Cardiac fibroblast (primary cell): ENCODE measurements around the gene A1BG.
"Not testable (repeated sequence)": the region's sequence is repeated elsewhere in the genome, so short reads cannot be mapped to it uniquely, and the experiment has no call there.

Experiments
- DNase-seq, 2 donors: peaks; one replicate each; pipeline versions ENCODE4 v3.0.0 to v3.0.0-alpha.2; 2010; ENCODE audit warnings: low read depth in 2 of 2
- H3K4me3 ChIP-seq, 2 donors: replicated peaks in 1 of 2; 1 replicate in 1 of 2; 2 replicates in 1 of 2; pipeline ENCODE4 v1.5.1; 2011; ENCODE audit warnings: low read depth in 2 of 2, low read length in 2 of 2, mild to moderate bottlenecking in 2 of 2, moderate library complexity in 1 of 2
- CTCF ChIP-seq: IDR thresholded peaks from one replicate; pipeline ENCODE4 v1.5.1; 2011; ENCODE audit warnings: low read depth, mild to moderate bottlenecking, low read length, inconsistent platforms

The A1BG gene

DNA sequence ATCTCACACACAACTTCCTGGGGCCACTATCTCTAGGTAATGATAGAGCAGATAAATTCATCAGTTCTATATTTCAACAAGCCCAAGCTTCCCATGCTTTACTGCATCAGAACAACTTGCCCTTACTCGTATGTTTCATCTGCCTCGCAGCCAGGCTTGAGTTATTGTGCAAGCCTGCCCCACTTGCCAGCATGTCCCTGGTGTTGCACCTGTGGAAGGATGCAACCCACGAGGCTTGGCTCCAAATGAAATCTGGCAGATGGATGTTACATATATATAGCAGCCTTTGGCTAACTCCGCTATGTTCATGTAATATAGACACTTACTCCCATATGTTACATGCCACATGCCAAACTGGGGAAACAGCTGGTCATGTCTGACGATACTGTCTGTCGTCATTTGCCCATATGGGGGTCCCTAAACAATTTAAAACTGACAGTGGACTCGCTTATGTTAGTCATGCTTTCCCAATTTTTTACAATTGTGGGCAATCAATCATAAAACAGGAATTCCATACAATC is 41.9 kb downstream of the A1BG start:
- no peak for DNase-seq
- TF ChIP-seq CTCF: no peak
- H3K4me3 ChIP-seq: no peak overlapping the region

- DNase-seq: peak; percentile 31 to 45
- H3K4me3 ChIP-seq: not testable (repeated sequence)
- TF ChIP-seq CTCF: peak; percentile 29
Measured at GRCh38 chr19:58310685-58311084, 42.6 kb downstream of the A1BG start.

- DNase-seq: no peak
- H3K4me3 ChIP-seq: no peak overlapping the region
- no peak for TF ChIP-seq CTCF
Measured at GRCh38 chr19:58307736-58308135, 45.6 kb downstream of the A1BG start.

- TF ChIP-seq CTCF: no peak
- peak overlapping the region; percentile 91 to 98 for H3K4me3 ChIP-seq
- DNase-seq: peak in 1 of 2 donors; percentile 16
Measured at GRCh38 chr19:58305932-58306323, 47.4 kb downstream of the A1BG start.

GRCh38 chr19:58305065-58305931 is 48.0 kb downstream of the A1BG start, which contains the start of gene ERVK3-1:
Gene ERVK3-1 (plus strand): TSS chr19:58305377. CDS start chr19:58312169, 6,792 bp downstream.
- peak; percentile 98 to 99 for DNase-seq
- H3K4me3 ChIP-seq: peak within 1 kb of the TSS; percentile 91 to 98
- no peak for TF ChIP-seq CTCF

- TF ChIP-seq CTCF: no peak
- no peak for DNase-seq
- H3K4me3 ChIP-seq: peak overlapping the region; percentile 91 to 98
Measured at GRCh38 chr19:58304748-58305064, 48.6 kb downstream of the A1BG start.
